Measurements from ENCODE around the gene ARMC9.

ARMC9 gene

DNA sequence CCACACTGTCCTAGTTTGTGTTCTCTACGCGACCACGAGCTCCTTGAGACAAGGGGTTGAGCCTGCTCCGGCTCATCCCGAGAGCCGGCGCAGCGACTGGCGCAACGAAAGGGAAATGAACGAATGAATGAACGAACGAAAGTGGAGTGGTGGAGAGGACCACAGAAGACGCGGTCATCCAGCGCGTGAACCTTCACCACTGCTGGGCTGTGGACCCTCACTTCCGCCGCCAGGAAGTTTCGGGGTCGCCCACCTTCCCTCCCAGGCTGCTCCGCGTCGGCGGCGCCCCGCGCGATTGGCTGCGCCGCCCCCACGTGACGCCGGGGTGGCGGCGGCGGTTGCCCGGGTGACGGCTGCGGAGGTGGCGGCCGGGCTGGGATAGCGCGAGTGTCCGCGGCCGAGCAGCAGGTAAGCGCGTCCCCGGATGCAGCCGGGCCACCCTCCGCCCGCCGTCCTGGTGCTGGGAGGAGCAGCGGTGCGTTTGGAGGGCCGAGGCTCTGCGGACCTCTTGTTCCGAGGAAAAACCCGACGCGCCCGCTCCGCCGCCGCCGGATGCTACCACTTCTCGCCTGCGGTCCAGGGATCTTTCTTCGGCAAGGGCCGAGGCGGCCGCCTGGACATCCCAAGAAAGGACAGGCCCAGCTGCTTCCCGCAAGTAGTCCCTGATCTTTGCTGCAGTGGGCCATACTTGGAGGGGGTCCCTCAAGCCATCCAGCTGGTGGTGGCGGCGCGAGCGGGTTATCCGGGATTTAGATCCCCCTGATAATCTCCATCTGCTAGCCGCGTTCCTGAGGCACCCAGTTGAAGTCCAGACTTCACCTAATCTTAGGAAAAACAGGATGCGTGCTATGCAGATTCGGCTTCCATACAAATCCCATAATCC, at the start of gene ARMC9 (continued):
- TF ChIP-seq, protein P1, sequence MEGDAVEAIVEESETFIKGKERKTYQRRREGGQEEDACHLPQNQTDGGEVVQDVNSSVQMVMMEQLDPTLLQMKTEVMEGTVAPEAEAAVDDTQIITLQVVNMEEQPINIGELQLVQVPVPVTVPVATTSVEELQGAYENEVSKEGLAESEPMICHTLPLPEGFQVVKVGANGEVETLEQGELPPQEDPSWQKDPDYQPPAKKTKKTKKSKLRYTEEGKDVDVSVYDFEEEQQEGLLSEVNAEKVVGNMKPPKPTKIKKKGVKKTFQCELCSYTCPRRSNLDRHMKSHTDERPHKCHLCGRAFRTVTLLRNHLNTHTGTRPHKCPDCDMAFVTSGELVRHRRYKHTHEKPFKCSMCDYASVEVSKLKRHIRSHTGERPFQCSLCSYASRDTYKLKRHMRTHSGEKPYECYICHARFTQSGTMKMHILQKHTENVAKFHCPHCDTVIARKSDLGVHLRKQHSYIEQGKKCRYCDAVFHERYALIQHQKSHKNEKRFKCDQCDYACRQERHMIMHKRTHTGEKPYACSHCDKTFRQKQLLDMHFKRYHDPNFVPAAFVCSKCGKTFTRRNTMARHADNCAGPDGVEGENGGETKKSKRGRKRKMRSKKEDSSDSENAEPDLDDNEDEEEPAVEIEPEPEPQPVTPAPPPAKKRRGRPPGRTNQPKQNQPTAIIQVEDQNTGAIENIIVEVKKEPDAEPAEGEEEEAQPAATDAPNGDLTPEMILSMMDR (tag by site-specific recombination; IDR thresholded peaks at IDR 0.05): no peak
- TF ChIP-seq ZBTB17 (tag by site-specific recombination; IDR thresholded peaks at IDR 0.05) (0 out of 2 replicates have a peak, but pooled peaks have one; percentile 32), ZNF394 (tag by site-specific recombination; IDR thresholded peaks at IDR 0.05; ENCODE audit: borderline replicate concordance) (0 out of 2 replicates have a peak, but pooled peaks have one; percentile 27), ZNF10 (tag by site-specific recombination; IDR thresholded peaks at IDR 0.05) (peak; percentile 69), ZFHX2 (tag by site-specific recombination; conservative IDR thresholded peaks at IDR 0.05) (peak; percentile 74), ZNF174 (tag by site-specific recombination; IDR thresholded peaks at IDR 0.05) (no peak), ZNF558 (tag by site-specific recombination; IDR thresholded peaks at IDR 0.05) (no peak), ZNF366 (tag by site-specific recombination; conservative IDR thresholded peaks at IDR 0.05) (peak; percentile 31; the same call in 1 of the 2 replicates), ZNF76 (tag by site-specific recombination; IDR thresholded peaks at IDR 0.05; ENCODE audit: borderline replicate concordance, low read depth) (peak; percentile 77), ZXDB (tag by site-specific recombination; IDR thresholded peaks at IDR 0.05) (peak; percentile 85), ZBTB20 (tag by site-specific recombination; IDR thresholded peaks at IDR 0.05) (no peak; the same call in 1 of the 2 replicates), ZNF23 (tag by site-specific recombination; IDR thresholded peaks at IDR 0.05; ENCODE audit: borderline replicate concordance) (no peak), EGR2 (tag by site-specific recombination; IDR thresholded peaks at IDR 0.05; ENCODE audit: low read depth) (no peak; the same call in 1 of the 2 replicates), KLF10 (tag by site-specific recombination; IDR thresholded peaks at IDR 0.05) (no peak), REPIN1 (tag by site-specific recombination; IDR thresholded peaks at IDR 0.05; ENCODE audit: low read depth) (no peak), ZFP69B (tag by site-specific recombination; IDR thresholded peaks at IDR 0.05) (peak; percentile 82; the same call in 1 of the 2 replicates), GLIS2 (tag by site-specific recombination; IDR thresholded peaks at IDR 0.05) (0 out of 2 replicates have a peak, but pooled peaks have one; percentile 26), GLIS1 (tag by site-specific recombination; IDR thresholded peaks at IDR 0.05) (0 out of 2 replicates have a peak, but pooled peaks have one; percentile 24)
- TF ChIP-seq, protein P2, sequence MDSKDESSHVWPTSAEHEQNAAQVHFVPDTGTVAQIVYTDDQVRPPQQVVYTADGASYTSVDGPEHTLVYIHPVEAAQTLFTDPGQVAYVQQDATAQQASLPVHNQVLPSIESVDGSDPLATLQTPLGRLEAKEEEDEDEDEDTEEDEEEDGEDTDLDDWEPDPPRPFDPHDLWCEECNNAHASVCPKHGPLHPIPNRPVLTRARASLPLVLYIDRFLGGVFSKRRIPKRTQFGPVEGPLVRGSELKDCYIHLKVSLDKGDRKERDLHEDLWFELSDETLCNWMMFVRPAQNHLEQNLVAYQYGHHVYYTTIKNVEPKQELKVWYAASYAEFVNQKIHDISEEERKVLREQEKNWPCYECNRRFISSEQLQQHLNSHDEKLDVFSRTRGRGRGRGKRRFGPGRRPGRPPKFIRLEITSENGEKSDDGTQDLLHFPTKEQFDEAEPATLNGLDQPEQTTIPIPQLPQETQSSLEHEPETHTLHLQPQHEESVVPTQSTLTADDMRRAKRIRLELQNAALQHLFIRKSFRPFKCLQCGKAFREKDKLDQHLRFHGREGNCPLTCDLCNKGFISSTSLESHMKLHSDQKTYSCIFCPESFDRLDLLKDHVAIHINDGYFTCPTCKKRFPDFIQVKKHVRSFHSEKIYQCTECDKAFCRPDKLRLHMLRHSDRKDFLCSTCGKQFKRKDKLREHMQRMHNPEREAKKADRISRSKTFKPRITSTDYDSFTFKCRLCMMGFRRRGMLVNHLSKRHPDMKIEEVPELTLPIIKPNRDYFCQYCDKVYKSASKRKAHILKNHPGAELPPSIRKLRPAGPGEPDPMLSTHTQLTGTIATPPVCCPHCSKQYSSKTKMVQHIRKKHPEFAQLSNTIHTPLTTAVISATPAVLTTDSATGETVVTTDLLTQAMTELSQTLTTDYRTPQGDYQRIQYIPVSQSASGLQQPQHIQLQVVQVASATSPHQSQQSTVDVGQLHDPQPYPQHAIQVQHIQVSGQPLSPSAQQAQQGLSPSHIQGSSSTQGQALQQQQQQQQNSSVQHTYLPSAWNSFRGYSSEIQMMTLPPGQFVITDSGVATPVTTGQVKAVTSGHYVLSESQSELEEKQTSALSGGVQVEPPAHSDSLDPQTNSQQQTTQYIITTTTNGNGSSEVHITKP (tag by site-specific recombination; IDR thresholded peaks at IDR 0.05): peak; percentile 74
- TF ChIP-seq, protein P3, sequence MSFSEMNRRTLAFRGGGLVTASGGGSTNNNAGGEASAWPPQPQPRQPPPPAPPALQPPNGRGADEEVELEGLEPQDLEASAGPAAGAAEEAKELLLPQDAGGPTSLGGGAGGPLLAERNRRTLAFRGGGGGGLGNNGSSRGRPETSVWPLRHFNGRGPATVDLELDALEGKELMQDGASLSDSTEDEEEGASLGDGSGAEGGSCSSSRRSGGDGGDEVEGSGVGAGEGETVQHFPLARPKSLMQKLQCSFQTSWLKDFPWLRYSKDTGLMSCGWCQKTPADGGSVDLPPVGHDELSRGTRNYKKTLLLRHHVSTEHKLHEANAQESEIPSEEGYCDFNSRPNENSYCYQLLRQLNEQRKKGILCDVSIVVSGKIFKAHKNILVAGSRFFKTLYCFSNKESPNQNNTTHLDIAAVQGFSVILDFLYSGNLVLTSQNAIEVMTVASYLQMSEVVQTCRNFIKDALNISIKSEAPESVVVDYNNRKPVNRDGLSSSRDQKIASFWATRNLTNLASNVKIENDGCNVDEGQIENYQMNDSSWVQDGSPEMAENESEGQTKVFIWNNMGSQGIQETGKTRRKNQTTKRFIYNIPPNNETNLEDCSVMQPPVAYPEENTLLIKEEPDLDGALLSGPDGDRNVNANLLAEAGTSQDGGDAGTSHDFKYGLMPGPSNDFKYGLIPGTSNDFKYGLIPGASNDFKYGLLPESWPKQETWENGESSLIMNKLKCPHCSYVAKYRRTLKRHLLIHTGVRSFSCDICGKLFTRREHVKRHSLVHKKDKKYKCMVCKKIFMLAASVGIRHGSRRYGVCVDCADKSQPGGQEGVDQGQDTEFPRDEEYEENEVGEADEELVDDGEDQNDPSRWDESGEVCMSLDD (tag by site-specific recombination; IDR thresholded peaks at IDR 0.05): peak; percentile 47; the same call in 1 of the 2 replicates
- TF ChIP-seq, protein P4, sequence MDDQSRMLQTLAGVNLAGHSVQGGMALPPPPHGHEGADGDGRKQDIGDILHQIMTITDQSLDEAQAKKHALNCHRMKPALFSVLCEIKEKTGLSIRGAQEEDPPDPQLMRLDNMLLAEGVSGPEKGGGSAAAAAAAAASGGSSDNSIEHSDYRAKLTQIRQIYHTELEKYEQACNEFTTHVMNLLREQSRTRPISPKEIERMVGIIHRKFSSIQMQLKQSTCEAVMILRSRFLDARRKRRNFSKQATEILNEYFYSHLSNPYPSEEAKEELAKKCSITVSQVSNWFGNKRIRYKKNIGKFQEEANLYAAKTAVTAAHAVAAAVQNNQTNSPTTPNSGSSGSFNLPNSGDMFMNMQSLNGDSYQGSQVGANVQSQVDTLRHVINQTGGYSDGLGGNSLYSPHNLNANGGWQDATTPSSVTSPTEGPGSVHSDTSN (CRISPR knock-in tag; IDR thresholded peaks at IDR 0.05): peak; percentile 57; the same call in 1 of the 2 replicates
- TF ChIP-seq, protein P5, sequence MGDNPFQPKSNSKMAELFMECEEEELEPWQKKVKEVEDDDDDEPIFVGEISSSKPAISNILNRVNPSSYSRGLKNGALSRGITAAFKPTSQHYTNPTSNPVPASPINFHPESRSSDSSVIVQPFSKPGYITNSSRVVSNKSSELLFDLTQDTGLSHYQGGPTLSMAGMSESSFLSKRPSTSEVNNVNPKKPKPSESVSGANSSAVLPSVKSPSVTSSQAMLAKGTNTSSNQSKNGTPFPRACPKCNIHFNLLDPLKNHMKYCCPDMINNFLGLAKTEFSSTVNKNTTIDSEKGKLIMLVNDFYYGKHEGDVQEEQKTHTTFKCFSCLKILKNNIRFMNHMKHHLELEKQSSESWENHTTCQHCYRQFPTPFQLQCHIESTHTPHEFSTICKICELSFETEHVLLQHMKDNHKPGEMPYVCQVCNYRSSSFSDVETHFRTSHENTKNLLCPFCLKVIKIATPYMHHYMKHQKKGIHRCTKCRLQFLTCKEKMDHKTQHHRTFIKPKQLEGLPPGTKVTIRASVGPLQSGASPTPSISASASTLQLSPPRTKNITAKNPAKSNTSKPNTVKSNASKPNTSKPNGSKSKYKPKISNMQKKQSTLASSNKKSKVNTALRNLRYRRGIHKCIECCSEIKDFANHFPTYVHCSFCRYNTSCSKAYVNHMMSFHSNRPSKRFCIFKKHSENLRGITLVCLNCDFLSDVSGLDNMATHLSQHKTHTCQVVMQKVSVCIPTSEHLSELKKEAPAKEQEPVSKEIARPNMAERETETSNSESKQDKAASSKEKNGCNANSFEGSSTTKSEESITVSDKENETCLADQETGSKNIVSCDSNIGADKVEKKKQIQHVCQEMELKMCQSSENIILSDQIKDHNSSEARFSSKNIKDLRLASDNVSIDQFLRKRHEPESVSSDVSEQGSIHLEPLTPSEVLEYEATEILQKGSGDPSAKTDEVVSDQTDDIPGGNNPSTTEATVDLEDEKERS (tag by site-specific recombination; IDR thresholded peaks at IDR 0.05): no peak
- TF ChIP-seq, protein P6, sequence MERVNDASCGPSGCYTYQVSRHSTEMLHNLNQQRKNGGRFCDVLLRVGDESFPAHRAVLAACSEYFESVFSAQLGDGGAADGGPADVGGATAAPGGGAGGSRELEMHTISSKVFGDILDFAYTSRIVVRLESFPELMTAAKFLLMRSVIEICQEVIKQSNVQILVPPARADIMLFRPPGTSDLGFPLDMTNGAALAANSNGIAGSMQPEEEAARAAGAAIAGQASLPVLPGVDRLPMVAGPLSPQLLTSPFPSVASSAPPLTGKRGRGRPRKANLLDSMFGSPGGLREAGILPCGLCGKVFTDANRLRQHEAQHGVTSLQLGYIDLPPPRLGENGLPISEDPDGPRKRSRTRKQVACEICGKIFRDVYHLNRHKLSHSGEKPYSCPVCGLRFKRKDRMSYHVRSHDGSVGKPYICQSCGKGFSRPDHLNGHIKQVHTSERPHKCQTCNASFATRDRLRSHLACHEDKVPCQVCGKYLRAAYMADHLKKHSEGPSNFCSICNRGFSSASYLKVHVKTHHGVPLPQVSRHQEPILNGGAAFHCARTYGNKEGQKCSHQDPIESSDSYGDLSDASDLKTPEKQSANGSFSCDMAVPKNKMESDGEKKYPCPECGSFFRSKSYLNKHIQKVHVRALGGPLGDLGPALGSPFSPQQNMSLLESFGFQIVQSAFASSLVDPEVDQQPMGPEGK (tag by site-specific recombination; IDR thresholded peaks at IDR 0.05): 0 out of 2 replicates have a peak, but pooled peaks have one; percentile 11
